ACC112 (cell line): ENCODE data around the gene PPM1L.

Experiments
- H2AFZ ChIP-seq: fragments of 200-600 bp; sonication (generic); one replicate; pipeline ENCODE4 v1.6.0; 2017; ENCODE audit warnings: antibody characterized with exemption, low read length; ENCODE audit not compliant: unreplicated experiment
- H3K27ac ChIP-seq: fragments of 200-600 bp; sonication (generic); 2 replicates; pipeline ENCODE4 v1.5.1; 2014; ENCODE audit warnings: low read depth, mild to moderate bottlenecking, antibody characterized with exemption, low read length, moderate library complexity
- H3K27me3 ChIP-seq: fragments of 200-600 bp; sonication (generic); 2 replicates; pipeline ENCODE4 v1.6.1; 2014; ENCODE audit warnings: mild to moderate bottlenecking, antibody characterized with exemption, low read length, moderate library complexity, mixed read lengths; ENCODE audit not compliant: insufficient read depth
- H3K36me3 ChIP-seq: fragments of 200-600 bp; sonication (generic); 2 replicates; pipeline ENCODE4 v1.6.1; 2016; ENCODE audit warnings: mild to moderate bottlenecking, antibody characterized with exemption, low read length, moderate library complexity, mixed read lengths; ENCODE audit not compliant: insufficient read depth
- H3K4me1 ChIP-seq: fragments of 200-600 bp; sonication (generic); one replicate; pipeline ENCODE4 v1.6.1; 2016; ENCODE audit warnings: low read length, mixed read lengths; ENCODE audit not compliant: insufficient read depth, unreplicated experiment, control insufficient read depth
- H3K4me3 ChIP-seq: fragments of 200-600 bp; sonication (generic); 2 replicates; pipeline ENCODE4 v1.5.1; 2014; ENCODE audit warnings: mild to moderate bottlenecking, low read depth, low read length
- H3K79me2 ChIP-seq: fragments of 200-600 bp; sonication (generic); one replicate; pipeline ENCODE4 v1.6.0; 2016; ENCODE audit warnings: low read length; ENCODE audit not compliant: control insufficient read depth, unreplicated experiment, insufficient read depth

Gene PPM1L

DNA sequence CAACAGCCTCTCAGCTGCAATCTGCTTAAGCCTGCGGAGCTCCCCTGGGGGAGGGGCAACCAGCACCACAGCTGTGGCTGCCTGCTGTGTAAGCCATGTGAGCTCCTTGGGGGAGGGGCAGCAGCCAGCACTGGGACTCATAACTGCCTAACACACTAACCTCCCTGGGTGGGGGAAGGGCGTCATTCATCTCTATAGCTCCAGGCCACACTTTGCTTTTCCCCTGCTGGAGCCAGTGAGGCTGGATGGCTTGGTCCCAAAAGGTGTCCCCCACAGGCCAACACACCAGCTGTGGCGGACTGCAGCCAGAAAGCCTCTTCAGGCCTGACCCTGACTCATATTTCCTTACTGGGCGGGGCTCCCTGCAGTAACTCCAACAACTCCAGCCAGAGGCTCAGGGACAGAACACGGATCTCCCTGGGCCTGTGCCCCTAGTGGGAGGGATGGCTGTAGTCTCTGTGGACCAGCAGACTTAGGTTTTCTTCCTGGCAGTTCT is 129.8 kb downstream of the PPM1L start:
- peaks cover 4% of the 10 kb centered on the region; the same call in 1 of the 2 replicates for H3K27me3 ChIP-seq
- H3K79me2 ChIP-seq: no peaks in the 10 kb centered on the region
- no peaks in the 10 kb centered on the region for H3K4me1 ChIP-seq
- H3K4me3 ChIP-seq: no peak overlapping the region
- no peak overlapping the region for H3K27ac ChIP-seq
- H3K36me3 ChIP-seq: no peaks in the 10 kb centered on the region
- H2AFZ ChIP-seq: no peak overlapping the region

DNA sequence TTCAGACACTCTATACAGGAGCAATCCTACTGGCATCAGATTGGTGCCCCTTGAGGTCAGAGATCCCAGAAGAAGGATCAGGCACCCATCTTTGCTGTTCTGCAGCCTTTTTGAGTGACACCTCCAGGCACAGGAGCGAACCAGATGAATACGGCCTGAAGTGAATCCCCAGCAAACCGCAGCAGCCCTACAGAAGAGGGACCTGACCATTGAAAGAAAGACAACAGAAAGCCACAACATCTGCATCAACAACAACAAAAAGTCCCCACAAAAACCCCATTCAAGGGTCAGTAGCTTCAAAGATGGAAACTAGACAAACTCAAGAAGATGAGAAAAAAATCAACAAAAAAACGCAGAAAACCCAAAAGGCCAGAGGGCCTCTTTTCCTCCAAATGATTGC is 130.4 kb downstream of the PPM1L start:
- H3K79me2 ChIP-seq: no peaks in the 10 kb centered on the region
- no peaks in the 10 kb centered on the region for H3K4me1 ChIP-seq
- H3K4me3 ChIP-seq: no peak overlapping the region
- H3K27ac ChIP-seq: no peak overlapping the region
- H2AFZ ChIP-seq: no peak overlapping the region
- no peaks in the 10 kb centered on the region; the same call in 1 of the 2 replicates for H3K27me3 ChIP-seq
- H3K36me3 ChIP-seq: no peaks in the 10 kb centered on the region

DNA sequence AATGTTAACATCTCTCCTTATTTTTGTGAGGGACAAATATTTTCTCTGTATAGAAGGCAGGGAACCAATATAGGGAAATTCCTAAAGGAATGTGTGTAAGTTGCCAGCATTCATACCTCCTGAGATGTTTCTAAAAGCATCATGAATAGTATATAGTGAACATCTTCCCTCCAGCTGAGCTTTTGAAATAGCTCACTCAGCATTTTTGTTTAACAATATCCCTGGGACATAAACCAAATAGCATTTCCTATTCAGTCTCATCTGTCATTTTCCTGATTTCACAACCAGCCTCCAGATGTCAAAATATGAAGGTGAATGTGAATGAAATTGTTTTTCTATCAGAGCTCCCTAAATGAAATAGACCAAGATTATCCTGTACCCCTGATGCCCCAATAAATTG is 137.2 kb downstream of the PPM1L start:
- no peaks in the 10 kb centered on the region for H3K36me3 ChIP-seq
- no peaks in the 10 kb centered on the region for H3K79me2 ChIP-seq
- no peak overlapping the region for H2AFZ ChIP-seq
- no peak overlapping the region for H3K27ac ChIP-seq
- H3K27me3 ChIP-seq: no peaks in the 10 kb centered on the region
- no peak overlapping the region for H3K4me3 ChIP-seq
- no peaks in the 10 kb centered on the region for H3K4me1 ChIP-seq

DNA sequence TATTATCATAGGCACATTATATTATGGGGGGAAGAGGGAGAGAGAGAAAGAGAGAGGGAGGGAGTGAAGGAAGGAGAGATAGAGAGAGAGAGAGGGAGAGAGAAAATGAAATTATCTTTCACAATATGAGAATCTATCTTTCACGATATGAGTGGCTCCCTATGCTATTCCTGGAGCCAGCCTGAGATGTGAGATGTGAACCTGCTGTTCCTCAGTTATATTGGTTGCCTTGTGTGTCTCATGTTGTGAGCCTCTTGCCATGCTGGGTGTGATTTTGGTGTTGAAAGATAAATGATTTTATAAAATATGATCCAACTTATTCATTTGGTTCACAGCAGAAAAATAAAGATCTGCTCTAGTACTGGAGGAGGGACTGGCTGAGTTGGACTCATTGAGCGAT is 148.7 kb downstream of the PPM1L start:
- Histone ChIP-seq H3K27ac (no peak overlapping the region), H3K4me3 (no peak overlapping the region), H3K79me2 (no peaks in the 10 kb centered on the region)

DNA sequence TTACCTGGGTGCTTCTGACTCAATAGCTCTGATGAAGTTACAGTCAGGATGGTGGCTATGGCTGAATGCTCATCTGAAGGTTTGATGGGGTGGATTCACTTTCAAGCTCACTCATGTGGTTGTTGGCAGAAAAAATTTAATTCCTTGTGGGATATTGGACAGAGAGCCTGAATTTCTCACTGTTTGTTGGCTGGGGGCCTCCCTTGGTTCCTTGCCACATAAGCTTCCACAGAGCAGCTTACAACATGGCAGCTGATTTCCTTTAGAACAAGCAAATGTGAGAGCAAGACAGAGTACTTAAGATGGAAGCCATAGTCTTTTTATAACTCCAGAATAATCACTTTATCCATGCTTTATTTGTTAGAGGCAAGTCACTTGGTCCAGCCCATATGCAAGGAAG is 150.6 kb downstream of the PPM1L start:
- H3K36me3 ChIP-seq: no peaks in the 10 kb centered on the region
- H3K79me2 ChIP-seq: no peaks in the 10 kb centered on the region
- H2AFZ ChIP-seq: no peak overlapping the region
- H3K27ac ChIP-seq: no peak overlapping the region
- peaks cover 40% of the 10 kb centered on the region for H3K27me3 ChIP-seq
- H3K4me3 ChIP-seq: no peak overlapping the region
- no peaks in the 10 kb centered on the region for H3K4me1 ChIP-seq

More for the DNA sequence above, 148.7 kb downstream of the PPM1L start:
- peaks cover 32% of the 10 kb centered on the region for H3K27me3 ChIP-seq
- H2AFZ ChIP-seq: no peak overlapping the region
- H3K36me3 ChIP-seq: no peaks in the 10 kb centered on the region
- H3K4me1 ChIP-seq: no peaks in the 10 kb centered on the region

DNA sequence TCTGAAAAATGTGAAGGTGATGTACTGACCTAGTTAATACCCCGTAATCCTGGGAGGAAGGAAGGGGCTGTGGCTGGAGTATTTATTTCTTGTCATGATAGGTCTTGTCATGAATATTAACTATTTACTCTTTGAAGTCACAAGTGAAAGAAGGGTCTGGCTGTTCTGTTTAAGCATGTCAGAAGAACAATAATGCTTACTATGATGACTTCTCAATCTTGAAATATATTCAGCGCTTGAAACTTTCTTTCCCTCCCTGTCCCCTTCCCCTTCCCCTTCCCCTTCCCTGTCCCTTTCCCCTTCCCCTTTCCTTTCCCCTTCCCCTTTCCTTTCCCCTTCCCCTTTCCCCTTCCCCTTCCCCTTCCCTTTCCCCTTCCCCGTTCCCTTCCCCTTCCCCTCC is 153.9 kb downstream of the PPM1L start:
- no peak overlapping the region for H3K27ac ChIP-seq
- peaks cover 53% of the 10 kb centered on the region for H3K27me3 ChIP-seq
- no peak overlapping the region for H3K4me3 ChIP-seq
- H3K36me3 ChIP-seq: no peaks in the 10 kb centered on the region
- no peaks in the 10 kb centered on the region for H3K79me2 ChIP-seq
- no peak overlapping the region for H2AFZ ChIP-seq
- H3K4me1 ChIP-seq: no peaks in the 10 kb centered on the region

DNA sequence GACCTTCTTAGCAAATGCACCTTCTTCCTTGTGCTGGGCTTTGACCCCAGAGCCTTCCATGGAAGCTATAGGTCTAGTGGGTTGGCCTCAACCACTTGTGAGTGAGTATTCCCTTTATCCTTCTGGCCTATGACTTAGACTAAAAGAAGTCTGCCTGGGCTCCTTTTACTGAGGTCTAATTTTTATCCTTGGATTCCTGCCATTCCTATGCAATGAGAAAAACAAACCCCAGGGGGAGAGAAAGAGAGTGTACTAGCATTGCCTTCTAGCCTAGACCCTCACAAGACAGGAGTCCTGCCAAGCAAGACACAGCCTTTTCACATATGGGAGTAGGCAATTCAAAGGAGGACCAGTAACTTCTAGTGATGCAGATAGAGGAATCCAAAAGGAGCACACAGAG is 155.4 kb downstream of the PPM1L start:
- H3K27ac ChIP-seq: no peak overlapping the region
- H3K36me3 ChIP-seq: no peaks in the 10 kb centered on the region
- no peaks in the 10 kb centered on the region for H3K79me2 ChIP-seq
- H2AFZ ChIP-seq: no peak overlapping the region
- peaks cover 53% of the 10 kb centered on the region for H3K27me3 ChIP-seq
- no peaks in the 10 kb centered on the region for H3K4me1 ChIP-seq
- H3K4me3 ChIP-seq: no peak overlapping the region

DNA sequence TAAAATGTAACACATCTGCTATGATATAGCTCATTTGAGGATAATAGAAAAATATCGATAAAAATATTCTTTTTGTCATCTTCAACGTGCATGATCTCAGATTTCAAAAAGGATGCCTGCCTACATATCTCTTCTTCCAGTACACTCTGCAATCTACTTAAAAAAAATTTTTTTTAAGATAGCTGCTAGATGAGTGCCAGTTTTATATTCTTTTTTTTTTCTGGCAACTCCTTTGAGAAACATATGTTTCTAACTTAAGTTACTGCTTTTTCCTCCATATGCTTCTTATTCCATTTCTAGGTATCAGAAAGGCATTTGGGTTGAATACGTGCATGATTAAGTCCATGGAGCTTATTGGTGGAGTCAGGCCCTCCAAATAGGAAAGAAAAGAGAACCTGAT is 160.4 kb downstream of the PPM1L start:
- peaks cover 32% of the 10 kb centered on the region for H3K27me3 ChIP-seq
- no peaks in the 10 kb centered on the region for H3K79me2 ChIP-seq
- no peak overlapping the region for H3K4me3 ChIP-seq
- no peak overlapping the region for H3K27ac ChIP-seq
- no peaks in the 10 kb centered on the region for H3K4me1 ChIP-seq
- H2AFZ ChIP-seq: no peak overlapping the region
- no peaks in the 10 kb centered on the region for H3K36me3 ChIP-seq

DNA sequence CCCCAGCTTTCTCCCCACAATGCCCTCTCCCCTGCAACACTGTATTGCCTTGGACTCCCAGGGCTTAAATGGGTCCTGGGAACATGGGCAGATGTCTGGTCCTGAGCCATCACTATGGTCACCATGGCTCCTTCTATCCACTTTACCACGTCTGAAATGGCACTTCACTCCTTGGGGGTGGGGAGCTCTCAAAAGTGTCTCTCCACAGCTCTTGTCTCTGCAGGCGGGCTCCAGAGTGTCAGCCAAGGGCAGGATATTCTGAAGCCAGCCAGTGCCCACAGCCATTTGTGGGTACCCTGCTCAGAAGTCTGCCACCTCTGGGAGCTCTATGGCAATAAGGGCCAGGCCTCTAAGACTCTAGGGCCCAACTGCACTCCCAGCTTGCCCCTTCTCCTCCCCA is 163.9 kb downstream of the PPM1L start:
- no peaks in the 10 kb centered on the region for H3K4me1 ChIP-seq

DNA sequence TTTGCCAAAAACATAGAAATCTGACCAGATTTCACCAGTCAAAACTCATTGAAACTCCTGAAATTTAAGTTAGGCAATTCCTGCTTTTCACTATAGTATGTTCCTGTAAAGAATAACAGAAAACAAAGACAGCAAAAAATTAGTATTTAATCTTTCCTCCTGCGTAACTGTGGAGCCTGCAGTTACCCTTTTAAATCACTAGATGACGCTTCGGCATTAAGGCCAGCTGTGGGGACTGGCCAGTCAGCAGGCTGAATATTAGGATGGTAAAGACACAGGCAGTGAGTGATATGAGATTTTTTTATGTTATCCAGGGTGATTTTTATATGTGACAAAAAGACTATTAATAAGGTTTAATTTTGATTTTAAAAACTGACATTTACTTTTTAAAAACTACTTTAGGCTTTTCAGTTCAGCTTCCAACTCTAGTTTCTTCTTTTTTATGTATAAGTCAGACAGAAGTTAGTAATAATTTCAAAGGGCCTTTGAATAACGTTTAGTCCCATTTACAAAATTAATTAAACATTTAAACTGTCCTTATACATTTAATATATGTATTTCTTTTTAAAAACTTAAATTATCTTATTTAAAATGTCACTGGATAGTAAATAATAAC is 165.1 kb downstream of the PPM1L start:
- Histone ChIP-seq H2AFZ (no peak overlapping the region), H3K79me2 (no peaks in the 10 kb centered on the region), H3K4me3 (no peak overlapping the region), H3K36me3 (no peaks in the 10 kb centered on the region), H3K4me1 (no peaks in the 10 kb centered on the region), H3K27ac (no peak overlapping the region), H3K27me3 (peaks cover 28% of the 10 kb centered on the region)

More for the DNA sequence above, 163.9 kb downstream of the PPM1L start:
- Histone ChIP-seq H3K27ac (no peak overlapping the region), H3K79me2 (no peaks in the 10 kb centered on the region), H3K36me3 (no peaks in the 10 kb centered on the region), H3K4me3 (no peak overlapping the region), H2AFZ (no peak overlapping the region), H3K27me3 (peaks cover 19% of the 10 kb centered on the region)

DNA sequence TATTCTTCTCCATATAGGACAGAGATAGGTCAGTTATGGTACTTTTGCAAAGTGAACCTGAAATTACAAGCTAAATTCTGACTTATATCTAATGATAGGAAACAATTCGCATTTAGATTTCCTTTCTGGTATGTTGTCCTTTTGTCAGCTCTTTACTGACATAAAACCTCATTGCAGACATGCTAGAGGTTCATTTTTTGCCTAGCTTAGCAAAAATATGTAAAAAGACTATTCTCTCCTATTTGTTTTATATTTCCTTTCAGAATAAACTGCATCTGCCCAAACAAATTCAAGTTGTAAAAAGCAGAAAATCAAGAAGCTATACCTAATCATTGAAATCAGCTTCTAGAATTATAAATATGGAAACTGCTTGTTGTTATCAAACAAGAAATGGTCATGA is 168.7 kb downstream of the PPM1L start:
- Histone ChIP-seq H3K27me3 (peaks cover 23% of the 10 kb centered on the region), H3K79me2 (no peaks in the 10 kb centered on the region), H3K4me3 (no peak overlapping the region), H2AFZ (no peak overlapping the region), H3K36me3 (no peaks in the 10 kb centered on the region), H3K27ac (no peak overlapping the region), H3K4me1 (no peaks in the 10 kb centered on the region)
